A172 (cell line): ENCODE results near the gene UNC79. TPM values are rescaled to one million over a fixed set of nuclear protein-coding genes. Genes with fewer than 3 reads are reported as not detected.
A peak's percentile ranks its signal among the peaks of the same experiment; 100 is the strongest.

Experiments
- DNase-seq: peaks from one replicate; pipeline ENCODE4 v3.0.0-alpha.2; 2015; ENCODE audit warnings: low spot score
- total RNA-seq: library from RNA; depleted of rRNA; stranded (reverse); fragments of >200 nt; shearing (Covaris generic); gene quantifications from 2 replicates; pipeline ENCODE4 v1.2.3, GENCODE V29; 2014

The UNC79 gene
- total RNA-seq, 1 experiment from 2014 or later: not detected

- DNase-seq: no peak
Measured at GRCh38 chr14:93548102-93548843, 117.5 kb downstream of the UNC79 start.

- DNase-seq: no peak
Measured at GRCh38 chr14:93549595-93549994, 118.9 kb downstream of the UNC79 start.

GRCh38 chr14:93564918-93565317 lies 134.2 kb downstream of the UNC79 start:
- no peak for DNase-seq

- DNase-seq: no peak
Measured at GRCh38 chr14:93566065-93566693, 135.4 kb downstream of the UNC79 start.

GRCh38 chr14:93571275-93571674 lies 140.5 kb downstream of the UNC79 start:
- no peak for DNase-seq

GRCh38 chr14:93579178-93579577 lies 148.4 kb downstream of the UNC79 start:
- no peak for DNase-seq

GRCh38 chr14:93582516-93582915 lies 151.8 kb downstream of the UNC79 start:
- DNase-seq: no peak

GRCh38 chr14:93587330-93587729 lies 156.6 kb downstream of the UNC79 start:
- DNase-seq: peak; percentile 0

- no peak for DNase-seq
Measured at GRCh38 chr14:93591506-93591905, 160.8 kb downstream of the UNC79 start.

GRCh38 chr14:93592786-93593185 lies 162.0 kb downstream of the UNC79 start:
- no peak for DNase-seq

GRCh38 chr14:93606091-93606490 lies 175.4 kb downstream of the UNC79 start:
- DNase-seq: no peak

- peak; percentile 21 for DNase-seq
Measured at GRCh38 chr14:93619176-93619793, 188.5 kb downstream of the UNC79 start.

GRCh38 chr14:93628048-93628447 lies 197.3 kb downstream of the UNC79 start:
- no peak for DNase-seq

GRCh38 chr14:93629643-93630042 lies 198.9 kb downstream of the UNC79 start:
- DNase-seq: no peak

- no peak for DNase-seq
Measured at GRCh38 chr14:93638790-93639189, 208.1 kb downstream of the UNC79 start.

GRCh38 chr14:93643127-93643526 lies 212.4 kb downstream of the UNC79 start:
- DNase-seq: no peak

GRCh38 chr14:93643676-93644075 lies 212.9 kb downstream of the UNC79 start:
- no peak for DNase-seq

- DNase-seq: no peak
Measured at GRCh38 chr14:93645200-93645599, 214.5 kb downstream of the UNC79 start.

- no peak for DNase-seq
Measured at GRCh38 chr14:93648440-93649168, 217.9 kb downstream of the UNC79 start.

- DNase-seq: no peak
Measured at GRCh38 chr14:93654599-93654998, 223.9 kb downstream of the UNC79 start.

- DNase-seq: peak; percentile 37
Measured at GRCh38 chr14:93655078-93655750, 224.5 kb downstream of the UNC79 start.

GRCh38 chr14:93657875-93658274 lies 227.1 kb downstream of the UNC79 start:
- DNase-seq: no peak
